Measurements from ENCODE around the gene KCNG2.

Gene KCNG2

DNA sequence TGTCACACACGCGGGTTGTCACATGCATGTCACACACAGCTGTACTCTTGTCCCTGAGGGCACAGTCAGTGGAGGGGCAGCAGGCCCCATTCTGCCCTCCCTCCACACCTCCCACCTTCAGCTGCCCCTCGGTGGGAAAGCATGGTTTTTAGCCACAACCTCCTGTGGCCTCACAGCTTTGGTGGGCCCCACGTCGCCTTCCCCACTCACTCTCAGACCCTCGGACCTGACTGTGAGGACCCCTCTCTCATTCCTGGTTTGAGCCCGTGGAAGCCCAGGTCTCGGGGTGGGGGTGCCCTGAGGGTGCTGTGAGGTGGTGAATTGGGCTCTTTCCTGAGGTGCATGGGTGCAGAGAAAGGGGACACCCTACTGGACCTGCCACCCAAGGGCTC lies 19.9 kb downstream of the KCNG2 start:
- no peaks in the 10 kb centered on the region for H3K36me3 Mint-ChIP-seq (ENCODE audit: low read depth)
- no peaks in the 10 kb centered on the region for H3K9me3 Mint-ChIP-seq

DNA sequence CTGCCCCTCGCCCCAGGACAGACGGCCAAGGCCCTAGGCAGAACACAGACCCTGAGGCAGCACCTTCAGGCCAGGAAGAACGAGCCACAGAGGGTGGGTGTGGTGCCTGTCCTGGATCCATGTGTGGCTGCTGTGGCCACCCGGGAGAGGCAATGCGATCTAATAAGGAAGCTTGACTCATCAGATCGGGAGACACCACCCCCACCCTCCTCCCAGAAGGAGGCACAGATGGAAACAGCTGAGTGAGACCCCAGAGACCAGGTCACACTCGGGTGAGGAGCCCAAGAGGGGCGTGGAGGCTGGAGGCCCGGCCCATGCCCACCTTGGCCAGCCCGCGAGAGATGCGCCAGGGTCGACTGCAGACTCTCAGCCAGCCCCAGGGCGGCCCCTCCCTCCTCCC lies 20.3 kb downstream of the KCNG2 start:
- TF ChIP-seq, protein P1, sequence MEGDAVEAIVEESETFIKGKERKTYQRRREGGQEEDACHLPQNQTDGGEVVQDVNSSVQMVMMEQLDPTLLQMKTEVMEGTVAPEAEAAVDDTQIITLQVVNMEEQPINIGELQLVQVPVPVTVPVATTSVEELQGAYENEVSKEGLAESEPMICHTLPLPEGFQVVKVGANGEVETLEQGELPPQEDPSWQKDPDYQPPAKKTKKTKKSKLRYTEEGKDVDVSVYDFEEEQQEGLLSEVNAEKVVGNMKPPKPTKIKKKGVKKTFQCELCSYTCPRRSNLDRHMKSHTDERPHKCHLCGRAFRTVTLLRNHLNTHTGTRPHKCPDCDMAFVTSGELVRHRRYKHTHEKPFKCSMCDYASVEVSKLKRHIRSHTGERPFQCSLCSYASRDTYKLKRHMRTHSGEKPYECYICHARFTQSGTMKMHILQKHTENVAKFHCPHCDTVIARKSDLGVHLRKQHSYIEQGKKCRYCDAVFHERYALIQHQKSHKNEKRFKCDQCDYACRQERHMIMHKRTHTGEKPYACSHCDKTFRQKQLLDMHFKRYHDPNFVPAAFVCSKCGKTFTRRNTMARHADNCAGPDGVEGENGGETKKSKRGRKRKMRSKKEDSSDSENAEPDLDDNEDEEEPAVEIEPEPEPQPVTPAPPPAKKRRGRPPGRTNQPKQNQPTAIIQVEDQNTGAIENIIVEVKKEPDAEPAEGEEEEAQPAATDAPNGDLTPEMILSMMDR (IDR thresholded peaks at IDR 0.05), result no peak
- Mint-ChIP-seq H3K36me3 (ENCODE audit: low read depth) (no peaks in the 10 kb centered on the region), H3K27me3 (ENCODE audit: low read depth, poor library complexity) (peaks cover 49% of the 10 kb centered on the region), H3K27ac (no peak overlapping the region), H3K4me3 (no peak overlapping the region), H3K9me3 (no peaks in the 10 kb centered on the region), H3K4me1 (peaks cover 2% of the 10 kb centered on the region)
- no peak for DNase-seq

More for the DNA sequence above, 19.9 kb downstream of the KCNG2 start:
- no peak for DNase-seq
- TF ChIP-seq, protein P1 (IDR thresholded peaks at IDR 0.05), result no peak
- Mint-ChIP-seq H3K4me3 (no peak overlapping the region), H3K27me3 (ENCODE audit: low read depth, poor library complexity) (peaks cover 54% of the 10 kb centered on the region), H3K4me1 (no peaks in the 10 kb centered on the region), H3K27ac (no peak overlapping the region)

DNA sequence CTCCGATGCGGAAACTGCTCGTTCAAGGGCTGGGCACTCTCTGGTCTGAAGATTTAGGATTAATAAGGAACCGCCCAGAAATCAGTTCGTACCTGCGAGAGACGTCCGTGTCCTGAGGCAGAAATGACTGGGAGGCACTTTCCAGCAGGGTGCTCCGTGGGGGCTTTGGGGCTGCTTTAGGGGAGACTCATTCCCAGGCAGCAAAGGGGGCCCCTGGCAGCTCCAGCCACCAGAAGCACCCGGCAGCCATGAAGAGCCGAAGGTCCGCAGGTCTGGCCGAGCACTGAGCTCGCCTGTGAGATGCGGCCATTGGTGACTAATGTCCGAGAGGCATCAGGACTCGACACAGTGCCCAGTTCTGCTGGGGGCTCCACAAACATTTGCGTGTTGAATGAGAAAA lies 20.9 kb downstream of the KCNG2 start:
- H3K36me3 Mint-ChIP-seq (ENCODE audit: low read depth), result no peaks in the 10 kb centered on the region
- no peak overlapping the region for H3K4me3 Mint-ChIP-seq
- TF ChIP-seq, protein P1 (IDR thresholded peaks at IDR 0.05), result no peak
- peaks cover 45% of the 10 kb centered on the region for H3K27me3 Mint-ChIP-seq (ENCODE audit: low read depth, poor library complexity)
- no peak for DNase-seq
- peaks cover 8% of the 10 kb centered on the region for H3K4me1 Mint-ChIP-seq
- H3K27ac Mint-ChIP-seq, result no peak overlapping the region
- H3K9me3 Mint-ChIP-seq, result no peaks in the 10 kb centered on the region

DNA sequence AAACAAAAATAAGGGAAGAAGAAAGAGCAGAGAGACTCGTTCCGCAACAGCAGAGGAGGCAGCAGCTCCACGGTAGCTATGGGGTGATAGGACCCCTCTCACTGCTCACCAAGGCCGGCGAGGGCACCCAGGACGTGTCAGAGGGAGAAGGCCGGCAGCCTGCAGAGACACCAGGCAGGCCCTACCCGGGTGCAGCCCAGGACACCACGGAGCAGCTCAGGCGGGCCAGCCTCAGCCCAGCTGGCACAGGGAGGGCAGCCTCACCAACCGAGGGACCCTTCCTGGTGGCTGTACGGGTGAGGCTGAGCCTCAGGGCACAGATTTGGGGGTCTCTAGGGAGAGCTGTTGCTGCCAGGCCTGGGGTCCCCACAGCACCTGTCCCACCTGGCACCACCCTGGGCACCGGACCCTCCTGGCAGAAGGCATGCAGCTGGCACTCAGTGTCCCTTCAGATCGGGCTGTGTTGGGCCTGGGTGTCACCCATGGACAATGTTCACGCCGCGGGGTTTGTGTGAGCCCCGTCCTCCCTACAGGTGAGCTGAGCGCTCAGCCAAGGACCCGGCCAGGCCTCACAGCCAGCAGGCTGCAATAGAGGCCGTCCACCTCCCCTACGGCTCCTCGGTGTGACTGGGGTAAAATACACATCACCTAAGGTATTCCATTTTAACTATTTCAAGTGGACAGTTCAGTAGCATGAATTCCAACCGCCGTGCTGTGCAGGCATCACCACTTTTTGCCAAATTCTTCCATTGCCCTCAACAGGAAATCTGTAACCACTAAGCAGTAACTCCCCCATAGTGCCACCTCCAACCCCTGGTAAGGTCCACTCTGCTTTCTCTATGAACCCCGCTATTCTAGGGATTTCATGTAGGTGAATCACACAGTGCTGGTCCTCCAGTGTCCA lies 21.6 kb downstream of the KCNG2 start:
- no peak for DNase-seq
- Mint-ChIP-seq H3K9me3 (no peaks in the 10 kb centered on the region), H3K4me1 (peaks cover 10% of the 10 kb centered on the region), H3K4me3 (no peak overlapping the region), H3K27ac (no peak overlapping the region), H3K27me3 (ENCODE audit: low read depth, poor library complexity) (peaks cover 40% of the 10 kb centered on the region), H3K36me3 (ENCODE audit: low read depth) (no peaks in the 10 kb centered on the region)
- TF ChIP-seq, protein P1 (IDR thresholded peaks at IDR 0.05), result no peak

DNA sequence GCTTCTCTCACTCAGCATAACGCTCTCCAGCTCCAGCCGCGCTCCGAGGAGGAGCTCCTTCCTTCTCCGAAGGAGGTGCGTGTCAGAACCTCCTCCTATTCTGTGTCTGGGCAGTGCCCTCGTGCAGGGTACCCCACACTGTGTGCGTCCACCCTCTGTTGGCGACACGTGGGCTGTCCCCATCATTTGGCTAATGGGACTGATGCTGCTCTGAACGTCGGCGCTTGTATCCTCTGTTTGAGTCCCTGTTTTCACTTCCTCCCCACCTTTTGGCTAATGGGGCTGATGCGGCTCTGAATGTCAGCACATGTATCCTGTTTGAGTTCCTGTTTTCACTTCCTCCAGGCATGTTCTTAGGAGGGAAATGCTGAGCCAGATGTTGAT lies 22.2 kb downstream of the KCNG2 start:
- H3K36me3 Mint-ChIP-seq (ENCODE audit: low read depth), result no peaks in the 10 kb centered on the region
- H3K27me3 Mint-ChIP-seq (ENCODE audit: low read depth, poor library complexity), result peaks cover 34% of the 10 kb centered on the region
- H3K9me3 Mint-ChIP-seq, result no peaks in the 10 kb centered on the region
- no peak for DNase-seq
- no peak overlapping the region for H3K4me3 Mint-ChIP-seq
- TF ChIP-seq, protein P1 (IDR thresholded peaks at IDR 0.05), result no peak
- peaks cover 10% of the 10 kb centered on the region for H3K4me1 Mint-ChIP-seq
- no peak overlapping the region for H3K27ac Mint-ChIP-seq

DNA sequence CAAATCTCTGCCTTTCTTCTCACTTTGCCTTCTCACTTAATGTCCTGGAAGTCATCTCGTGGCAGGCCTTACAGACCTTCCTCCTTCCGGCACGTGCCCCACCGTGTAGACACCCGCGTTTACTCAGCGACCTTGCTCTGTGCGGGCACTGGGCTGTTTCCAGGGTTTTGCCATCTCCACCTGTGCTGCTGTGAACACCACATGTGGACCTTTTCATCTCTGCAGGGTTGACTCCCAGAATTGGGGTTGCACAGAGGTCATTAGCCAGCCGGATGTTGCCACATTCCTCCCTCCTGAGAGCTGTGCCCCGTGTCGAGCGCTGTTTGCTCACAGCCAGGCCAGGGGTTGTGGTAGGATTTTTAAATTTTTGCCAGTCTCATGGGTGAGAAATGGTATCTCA lies 25.4 kb downstream of the KCNG2 start:
- Mint-ChIP-seq H3K4me3 (no peak overlapping the region), H3K4me1 (peaks cover 14% of the 10 kb centered on the region), H3K36me3 (ENCODE audit: low read depth) (no peaks in the 10 kb centered on the region), H3K27me3 (ENCODE audit: low read depth, poor library complexity) (peaks cover 22% of the 10 kb centered on the region), H3K9me3 (no peaks in the 10 kb centered on the region), H3K27ac (peak overlapping the region; percentile 74)
- no peak for DNase-seq
- TF ChIP-seq, protein P1 (IDR thresholded peaks at IDR 0.05), result no peak

All from nephron progenitor cell (in vitro differentiated cells).